ENCODE measurements around the gene RAG1.

DNA sequence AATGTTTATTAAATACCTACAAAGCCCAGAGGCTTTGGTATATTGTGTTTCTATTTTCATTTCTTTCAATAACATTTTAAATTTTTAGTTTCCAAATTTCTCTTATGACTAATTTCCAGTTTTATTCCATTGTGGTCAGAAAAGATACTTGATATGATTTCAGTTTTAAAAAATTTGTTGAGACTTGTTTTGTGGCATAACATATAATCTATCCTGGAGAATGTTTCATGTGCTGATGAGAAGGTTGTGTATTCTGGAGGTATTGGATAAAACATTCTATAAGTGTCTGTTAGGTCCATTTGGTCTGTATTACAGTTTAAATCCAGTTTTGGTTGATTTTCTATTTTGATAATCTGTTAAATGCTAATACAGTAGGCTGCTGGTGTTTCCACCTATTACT, 9.8 kb upstream of the RAG1 start:
- TF ChIP-seq BHLHE40 (IDR thresholded peaks at IDR 0.05; ENCODE audit: borderline replicate concordance), result no peak
- TF ChIP-seq FOXK2 (IDR thresholded peaks at IDR 0.05), result no peak
- TF ChIP-seq ZNF384 (IDR thresholded peaks at IDR 0.05), result no peak
- TF ChIP-seq LEF1 (IDR thresholded peaks at IDR 0.05; ENCODE audit: borderline replicate concordance), result no peak
- TF ChIP-seq, protein P1, sequence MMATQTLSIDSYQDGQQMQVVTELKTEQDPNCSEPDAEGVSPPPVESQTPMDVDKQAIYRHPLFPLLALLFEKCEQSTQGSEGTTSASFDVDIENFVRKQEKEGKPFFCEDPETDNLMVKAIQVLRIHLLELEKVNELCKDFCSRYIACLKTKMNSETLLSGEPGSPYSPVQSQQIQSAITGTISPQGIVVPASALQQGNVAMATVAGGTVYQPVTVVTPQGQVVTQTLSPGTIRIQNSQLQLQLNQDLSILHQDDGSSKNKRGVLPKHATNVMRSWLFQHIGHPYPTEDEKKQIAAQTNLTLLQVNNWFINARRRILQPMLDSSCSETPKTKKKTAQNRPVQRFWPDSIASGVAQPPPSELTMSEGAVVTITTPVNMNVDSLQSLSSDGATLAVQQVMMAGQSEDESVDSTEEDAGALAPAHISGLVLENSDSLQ (IDR thresholded peaks at IDR 0.05), result no peak
- no peak for TF ChIP-seq TARDBP (IDR thresholded peaks at IDR 0.05)
- TF ChIP-seq SUZ12 (IDR thresholded peaks at IDR 0.05), result no peak
- no peak for TF ChIP-seq FOXA1 (IDR thresholded peaks at IDR 0.05)
